Breast epithelium (tissue), 3 donors: ENCODE results near the gene DDX3X.

Experiments
- POLR2A ChIP-seq: fragments of 450-650 bp; IDR thresholded peaks from one replicate; pipeline ENCODE4 v1.6.1; 2016; ENCODE audit warnings: antibody characterized with exemption, mild to moderate bottlenecking, moderate library complexity
- TF ChIP-seq, protein P1 (sequence below), 3 donors: fragments of 450-650 bp; IDR thresholded peaks; one replicate each; pipeline ENCODE4 v1.5.1; 2016 to 2017; ENCODE audit warnings: antibody characterized with exemption in 3 of 3, mild to moderate bottlenecking in 3 of 3, moderate library complexity in 3 of 3

DNA sequence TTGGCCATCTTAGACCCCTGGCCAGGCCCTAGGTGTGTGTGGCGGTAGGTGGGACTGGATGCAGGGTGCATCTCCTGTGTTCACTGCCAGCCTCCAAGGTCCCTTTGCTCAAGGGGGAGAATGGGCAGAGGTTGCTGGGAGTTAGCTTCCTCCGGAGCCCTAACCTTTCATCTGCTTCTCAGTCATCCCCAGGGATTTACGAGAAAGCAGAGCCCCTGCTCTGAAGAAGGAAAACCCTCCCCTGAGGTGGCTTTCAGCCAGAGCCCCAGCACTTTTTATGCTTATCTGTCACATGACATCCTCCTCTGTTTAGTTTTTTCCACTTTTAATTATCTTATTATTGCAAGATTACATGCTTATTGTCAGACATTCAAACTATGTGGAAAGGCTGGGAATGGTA is 44.9 kb upstream of the DDX3X start:
- no peak for TF ChIP-seq POLR2A
- TF ChIP-seq, protein P1, sequence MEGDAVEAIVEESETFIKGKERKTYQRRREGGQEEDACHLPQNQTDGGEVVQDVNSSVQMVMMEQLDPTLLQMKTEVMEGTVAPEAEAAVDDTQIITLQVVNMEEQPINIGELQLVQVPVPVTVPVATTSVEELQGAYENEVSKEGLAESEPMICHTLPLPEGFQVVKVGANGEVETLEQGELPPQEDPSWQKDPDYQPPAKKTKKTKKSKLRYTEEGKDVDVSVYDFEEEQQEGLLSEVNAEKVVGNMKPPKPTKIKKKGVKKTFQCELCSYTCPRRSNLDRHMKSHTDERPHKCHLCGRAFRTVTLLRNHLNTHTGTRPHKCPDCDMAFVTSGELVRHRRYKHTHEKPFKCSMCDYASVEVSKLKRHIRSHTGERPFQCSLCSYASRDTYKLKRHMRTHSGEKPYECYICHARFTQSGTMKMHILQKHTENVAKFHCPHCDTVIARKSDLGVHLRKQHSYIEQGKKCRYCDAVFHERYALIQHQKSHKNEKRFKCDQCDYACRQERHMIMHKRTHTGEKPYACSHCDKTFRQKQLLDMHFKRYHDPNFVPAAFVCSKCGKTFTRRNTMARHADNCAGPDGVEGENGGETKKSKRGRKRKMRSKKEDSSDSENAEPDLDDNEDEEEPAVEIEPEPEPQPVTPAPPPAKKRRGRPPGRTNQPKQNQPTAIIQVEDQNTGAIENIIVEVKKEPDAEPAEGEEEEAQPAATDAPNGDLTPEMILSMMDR (IDR thresholded peaks at IDR 0.05), result no peak
